NCI-H748 treated with DMSO at 0.1 percent for 48 hours (cell line): ENCODE results near the gene CIPC.

Source experiments
- DNase-seq: peaks from one replicate; lab custom pipeline; 2025; lab: John Stamatoyannopoulos, UW

CIPC gene

GRCh38 chr14:77103475-77103874, 5.4 kb downstream of the CIPC start:
- DNase-seq: no peak

GRCh38 chr14:77103951-77104350, 5.9 kb downstream of the CIPC start:
- DNase-seq: no peak

GRCh38 chr14:77104393-77104792, 6.3 kb downstream of the CIPC start:
- DNase-seq: no peak

- DNase-seq: no peak
Measured at GRCh38 chr14:77105145-77105939, 7.3 kb downstream of the CIPC start.

GRCh38 chr14:77106666-77107065, 8.6 kb downstream of the CIPC start:
- no peak for DNase-seq

- no peak for DNase-seq
Measured at GRCh38 chr14:77107228-77107627, 9.2 kb downstream of the CIPC start.

GRCh38 chr14:77108753-77109152, 10.7 kb downstream of the CIPC start:
- no peak for DNase-seq

GRCh38 chr14:77109656-77110055, 11.6 kb downstream of the CIPC start:
- DNase-seq: no peak

GRCh38 chr14:77110286-77110685, 12.2 kb downstream of the CIPC start:
- no peak for DNase-seq

- no peak for DNase-seq
Measured at GRCh38 chr14:77111021-77111420, 13.0 kb downstream of the CIPC start.

- no peak for DNase-seq
Measured at GRCh38 chr14:77113644-77114043, 15.6 kb downstream of the CIPC start.

GRCh38 chr14:77114609-77115008, 16.6 kb downstream of the CIPC start:
- DNase-seq: no peak

- no peak for DNase-seq
Measured at GRCh38 chr14:77116172-77116817, 18.2 kb downstream of the CIPC start.

- DNase-seq: no peak
Measured at GRCh38 chr14:77119851-77120250, 21.8 kb downstream of the CIPC start.

GRCh38 chr14:77120771-77121743, 23.0 kb downstream of the CIPC start:
- DNase-seq: no peak

GRCh38 chr14:77122526-77123125, 24.6 kb downstream of the CIPC start:
- no peak for DNase-seq

- DNase-seq: no peak
Measured at GRCh38 chr14:77123381-77124325, 25.6 kb downstream of the CIPC start.

GRCh38 chr14:77124345-77125280, 26.6 kb downstream of the CIPC start:
- DNase-seq: peak; percentile 46

- no peak for DNase-seq
Measured at GRCh38 chr14:77125281-77125801, 27.3 kb downstream of the CIPC start.
